Mesendoderm (in vitro differentiated cells): ENCODE measurements around the gene TMPRSS3.

Experiments used
- DNase-seq: peaks from one replicate; pipeline ENCODE4 v3.0.0; 2013
- H2AK5ac ChIP-seq: 2 replicates; pipeline ENCODE4 v1.6.1; 2013; ENCODE audit warnings: low read length, inconsistent platforms
- H2BK120ac ChIP-seq: 2 replicates; pipeline ENCODE4 v1.6.1; 2013; ENCODE audit warnings: low read depth, mild to moderate bottlenecking, low read length, moderate library complexity, mixed read lengths
- H2BK15ac ChIP-seq: replicated peaks from 2 replicates; pipeline ENCODE4 v1.6.1; 2013; ENCODE audit warnings: low read depth, mild to moderate bottlenecking, moderate library complexity
- H2BK5ac ChIP-seq: 2 replicates; pipeline ENCODE4 v1.6.1; 2013; ENCODE audit warnings: low read length, inconsistent platforms
- H3K18ac ChIP-seq: 2 replicates; pipeline ENCODE4 v1.6.1; 2013; ENCODE audit warnings: mild to moderate bottlenecking, low read length, mixed read lengths
- H3K23ac ChIP-seq: one replicate; pipeline ENCODE4 v1.6.1; 2013; ENCODE audit warnings: low read length
- H3K27ac ChIP-seq: 2 replicates; pipeline ENCODE4 v1.5.1; 2013; ENCODE audit warnings: low read depth, mild to moderate bottlenecking, inconsistent platforms, low read length, moderate library complexity
- H3K27me3 ChIP-seq: 2 replicates; pipeline ENCODE4 v1.6.1; 2013; ENCODE audit warnings: low read length, control low read depth, mild to moderate bottlenecking, inconsistent platforms; ENCODE audit not compliant: insufficient read depth, poor library complexity
- H3K36me3 ChIP-seq: 2 replicates; pipeline ENCODE4 v1.6.1; 2013; ENCODE audit warnings: low read length, inconsistent platforms; ENCODE audit not compliant: control insufficient read depth, insufficient read depth
- H3K4ac ChIP-seq: one replicate; pipeline ENCODE4 v1.6.1; 2013; ENCODE audit warnings: low read depth, mild to moderate bottlenecking, low read length, moderate library complexity
- H3K4me1 ChIP-seq: 2 replicates; pipeline ENCODE4 v1.6.1; 2013; ENCODE audit warnings: low read depth, low read length, inconsistent platforms; ENCODE audit not compliant: control insufficient read depth
- H3K4me2 ChIP-seq: 2 replicates; pipeline ENCODE4 v1.6.1; 2013; ENCODE audit warnings: low read length
- H3K4me3 ChIP-seq: 2 replicates; pipeline ENCODE4 v1.5.1; 2013; ENCODE audit warnings: mild to moderate bottlenecking, low read length
- H3K56ac ChIP-seq: one replicate; pipeline ENCODE4 v1.6.1; 2013; ENCODE audit warnings: low read length
- H3K79me1 ChIP-seq: 2 replicates; pipeline ENCODE4 v1.6.1; 2013; ENCODE audit warnings: low read length, inconsistent platforms
- H3K79me2 ChIP-seq: 2 replicates; pipeline ENCODE4 v1.6.1; 2013; ENCODE audit warnings: mild to moderate bottlenecking, low read length; ENCODE audit not compliant: control insufficient read depth, insufficient read depth
- H3K9ac ChIP-seq: 2 replicates; pipeline ENCODE4 v1.6.1; 2013; ENCODE audit warnings: low read length, inconsistent platforms
- H4K5ac ChIP-seq: one replicate; pipeline ENCODE4 v1.6.1; 2013; ENCODE audit warnings: low read length
- H4K8ac ChIP-seq: one replicate; pipeline ENCODE4 v1.6.1; 2013; ENCODE audit warnings: low read depth, mild to moderate bottlenecking, control low read depth, low read length, moderate library complexity
- WGBS: extraction: QIAGEN DNeasy Blood & Tissue Kit; methylation state at CpG from one replicate; pipeline ENCODE4 v1.1.7; 2013; ENCODE audit warnings: low lambda C conversion rate, missing lambda C conversion rate; ENCODE audit not compliant: insufficient coverage; ENCODE audit errors: extremely low coverage; 5-methylcytosine and 5-hydroxymethylcytosine counted together

The TMPRSS3 gene

DNA sequence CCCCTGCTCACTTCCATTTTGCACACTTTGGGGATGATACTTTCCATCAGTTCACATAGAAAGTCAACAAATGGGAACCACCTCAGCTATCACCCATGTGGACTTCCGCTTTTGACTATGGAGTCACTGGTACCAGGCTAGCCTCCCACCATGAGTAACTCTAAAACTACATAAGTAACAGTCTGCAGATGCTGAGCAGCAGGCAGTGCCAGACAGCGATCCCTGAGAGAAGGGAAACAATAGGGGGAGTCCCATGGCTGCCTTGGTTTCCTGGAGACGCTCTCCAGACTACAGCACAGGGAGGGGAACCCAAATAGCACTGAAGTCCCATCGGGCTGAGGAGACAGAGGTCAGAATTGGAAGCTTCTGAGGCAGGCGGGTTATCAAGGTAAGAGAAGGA, 42.2 kb downstream of the TMPRSS3 start:
- no peak overlapping the region for H2BK15ac ChIP-seq
- no CpG with 5 or more reads among the region's 5 CpGs for WGBS

DNA sequence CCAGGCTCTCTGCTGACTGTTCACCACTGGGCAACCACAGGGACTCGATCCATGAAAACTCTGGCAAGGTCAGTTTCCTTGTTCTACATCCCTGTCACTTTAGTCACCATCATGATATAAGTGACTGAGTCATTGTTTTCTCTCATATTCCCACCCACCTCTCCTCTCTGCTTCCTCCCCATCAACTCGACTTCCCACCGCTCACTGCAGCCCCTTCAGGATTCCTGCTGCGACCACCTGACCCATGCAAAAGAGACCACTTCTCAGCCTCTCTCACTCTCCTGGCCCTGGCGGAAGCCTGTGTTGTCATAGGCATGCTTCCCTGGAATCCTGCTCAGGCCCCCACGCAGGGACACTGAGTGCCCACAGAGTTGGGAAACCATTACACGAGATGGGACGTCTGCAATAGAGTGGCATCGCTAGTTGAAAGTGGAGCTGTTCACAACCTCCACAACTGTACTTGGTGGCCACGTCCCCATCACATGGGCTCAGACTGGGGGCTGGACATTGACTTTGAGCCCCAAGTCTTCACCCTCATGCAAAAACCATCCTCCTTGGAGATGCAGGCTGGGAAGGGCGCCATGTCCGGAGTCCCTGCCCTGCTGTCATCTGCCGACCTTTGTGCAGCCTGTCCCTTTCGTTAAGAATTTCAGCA, 43.3 kb downstream of the TMPRSS3 start:
- WGBS, result no CpG with 5 or more reads among the region's 14 CpGs
- no peak overlapping the region for H3K18ac ChIP-seq
- no peak overlapping the region for H3K4me2 ChIP-seq
- H3K4me1 ChIP-seq, result no peaks in the 10 kb centered on the region
- H4K5ac ChIP-seq, result no peak overlapping the region
- no peak overlapping the region for H3K4me3 ChIP-seq
- DNase-seq, result no peak
- no peak overlapping the region for H2BK120ac ChIP-seq
- no peak overlapping the region for H3K56ac ChIP-seq
- H2BK15ac ChIP-seq, result no peak overlapping the region
- no peaks in the 10 kb centered on the region for H3K79me2 ChIP-seq
- H3K36me3 ChIP-seq, result no peaks in the 10 kb centered on the region
- H4K8ac ChIP-seq, result no peak overlapping the region
- H3K23ac ChIP-seq, result no peak overlapping the region
- H2BK5ac ChIP-seq, result no peak overlapping the region
- H3K27ac ChIP-seq, result no peak overlapping the region
- H3K79me1 ChIP-seq, result no peaks in the 10 kb centered on the region
- no peaks in the 10 kb centered on the region for H3K27me3 ChIP-seq
- H3K4ac ChIP-seq, result no peak overlapping the region
- H3K9ac ChIP-seq, result no peak overlapping the region
- no peak overlapping the region for H2AK5ac ChIP-seq

More for the DNA sequence above, 42.2 kb downstream of the TMPRSS3 start:
- H3K4me2 ChIP-seq, result no peak overlapping the region
- H4K8ac ChIP-seq, result no peak overlapping the region
- H3K79me2 ChIP-seq, result no peaks in the 10 kb centered on the region
- no peaks in the 10 kb centered on the region for H3K27me3 ChIP-seq
- no peak overlapping the region for H2BK5ac ChIP-seq
- DNase-seq, result no peak
- H3K36me3 ChIP-seq, result no peaks in the 10 kb centered on the region
- H3K18ac ChIP-seq, result no peak overlapping the region
- H3K4me1 ChIP-seq, result no peaks in the 10 kb centered on the region
- H3K79me1 ChIP-seq, result no peaks in the 10 kb centered on the region
- H3K23ac ChIP-seq, result no peak overlapping the region
- no peak overlapping the region for H3K4ac ChIP-seq
- no peak overlapping the region for H4K5ac ChIP-seq
- no peak overlapping the region for H3K9ac ChIP-seq
- no peak overlapping the region for H3K56ac ChIP-seq
- H2AK5ac ChIP-seq, result no peak overlapping the region
- no peak overlapping the region for H2BK120ac ChIP-seq
- no peak overlapping the region for H3K27ac ChIP-seq
- H3K4me3 ChIP-seq, result no peak overlapping the region

- Histone ChIP-seq H3K9ac (no peak overlapping the region), H3K18ac (no peak overlapping the region), H3K79me1 (no peaks in the 10 kb centered on the region), H3K4me1 (no peaks in the 10 kb centered on the region), H2BK15ac (no peak overlapping the region), H3K56ac (no peak overlapping the region), H3K4me2 (no peak overlapping the region), H4K5ac (no peak overlapping the region), H2BK5ac (no peak overlapping the region), H2AK5ac (no peak overlapping the region), H4K8ac (no peak overlapping the region), H3K4ac (no peak overlapping the region), H3K27me3 (no peaks in the 10 kb centered on the region), H3K4me3 (no peak overlapping the region), H2BK120ac (no peak overlapping the region), H3K23ac (no peak overlapping the region), H3K36me3 (no peaks in the 10 kb centered on the region), H3K79me2 (no peaks in the 10 kb centered on the region), H3K27ac (no peak overlapping the region)
- DNase-seq, result no peak
- no CpG with 5 or more reads among the region's 11 CpGs for WGBS
Measured at GRCh38 chr21:42351626-42352440, 44.0 kb downstream of the TMPRSS3 start.

GRCh38 chr21:42350927-42351426, 44.9 kb downstream of the TMPRSS3 start, which contains the start of gene TFF2:
TFF2 (minus strand) TSS chr21:42350994; CDS start chr21:42350957, 37 bp downstream.
- H3K4me2 ChIP-seq, result no peak within 1 kb of the TSS
- H2BK15ac ChIP-seq, result no peak within 1 kb of the TSS
- H3K18ac ChIP-seq, result no peak within 1 kb of the TSS
- DNase-seq, result no peak
- H3K4me3 ChIP-seq, result no peak within 1 kb of the TSS
- no peak within 1 kb of the TSS for H3K56ac ChIP-seq
- H3K79me1 ChIP-seq, result no peaks in the 10 kb centered on the region
- no peak within 1 kb of the TSS for H4K5ac ChIP-seq
- no peak within 1 kb of the TSS for H4K8ac ChIP-seq
- H3K4ac ChIP-seq, result no peak within 1 kb of the TSS
- no CpG with 5 or more reads among the region's 13 CpGs for WGBS
- no peak within 1 kb of the TSS for H3K23ac ChIP-seq
- H2BK120ac ChIP-seq, result no peak within 1 kb of the TSS
- no peaks in the 10 kb centered on the region for H3K27me3 ChIP-seq
- H2AK5ac ChIP-seq, result no peak within 1 kb of the TSS
- H3K36me3 ChIP-seq, result no peaks in the 10 kb centered on the region
- H3K4me1 ChIP-seq, result no peaks in the 10 kb centered on the region
- H3K79me2 ChIP-seq, result no peaks in the 10 kb centered on the region
- H2BK5ac ChIP-seq, result no peak within 1 kb of the TSS
- H3K9ac ChIP-seq, result no peak within 1 kb of the TSS
- no peak within 1 kb of the TSS for H3K27ac ChIP-seq

GRCh38 chr21:42350318-42350910, 45.4 kb downstream of the TMPRSS3 start:
- no CpG with 5 or more reads among the region's 11 CpGs for WGBS
- H2BK5ac ChIP-seq, result no peak overlapping the region

More at GRCh38 chr21:42350318-42350910, 45.4 kb downstream of the TMPRSS3 start:
- Histone ChIP-seq H2BK15ac (no peak overlapping the region), H3K4ac (no peak overlapping the region), H4K8ac (no peak overlapping the region), H3K56ac (no peak overlapping the region), H3K27ac (no peak overlapping the region), H3K27me3 (no peaks in the 10 kb centered on the region), H3K36me3 (no peaks in the 10 kb centered on the region), H3K23ac (no peak overlapping the region), H3K18ac (no peak overlapping the region), H3K79me2 (no peaks in the 10 kb centered on the region), H2BK120ac (no peak overlapping the region), H4K5ac (no peak overlapping the region), H3K9ac (no peak overlapping the region), H3K4me2 (no peak overlapping the region), H3K4me1 (no peaks in the 10 kb centered on the region), H2AK5ac (no peak overlapping the region), H3K79me1 (no peaks in the 10 kb centered on the region), H3K4me3 (no peak overlapping the region)
- DNase-seq, result no peak
